GM18951 (cell line): ENCODE data around the gene PTPRD.

ENCODE experiments used
- POLR2A ChIP-seq: IDR thresholded peaks from 4 replicates; pipeline ENCODE4 v1.6.1; 2011; ENCODE audit warnings: mild to moderate bottlenecking; ENCODE audit not compliant: insufficient read length, insufficient read depth; ENCODE audit errors: extremely low read depth
- in situ Hi-C: fragments of 300-500 bp; cut with MboI; formaldehyde crosslinking; loops from one replicate; pipeline ENCODE4 v1.12.0; 2022; ENCODE audit warnings: low sequenced_read_pairs, mixed read lengths, inconsistent platforms; ENCODE audit not compliant: unreplicated experiment

PTPRD gene

GRCh38 chr9:9783211-9783610 lies 829.6 kb downstream of the PTPRD start:
- no peak for TF ChIP-seq POLR2A
- in situ Hi-C loops, result no loop called here

GRCh38 chr9:9778293-9778692 lies 834.5 kb downstream of the PTPRD start:
- TF ChIP-seq POLR2A, result no peak
- in situ Hi-C loops, result no loop called here

- in situ Hi-C loops, result no loop called here
- TF ChIP-seq POLR2A, result no peak
Measured at GRCh38 chr9:9774471-9774870, 838.3 kb downstream of the PTPRD start.

GRCh38 chr9:9771314-9771713 lies 841.5 kb downstream of the PTPRD start:
- in situ Hi-C loops, result no loop called here

GRCh38 chr9:9764821-9765220 lies 848.0 kb downstream of the PTPRD start:
- no peak for TF ChIP-seq POLR2A
- in situ Hi-C loops, result no loop called here

More at GRCh38 chr9:9771314-9771713, 841.5 kb downstream of the PTPRD start:
- TF ChIP-seq POLR2A, result no peak

GRCh38 chr9:9754186-9754585 lies 858.6 kb downstream of the PTPRD start:
- in situ Hi-C loops, result no loop called here
- TF ChIP-seq POLR2A, result no peak

- in situ Hi-C loops, result no loop called here
Measured at GRCh38 chr9:9753266-9753665, 859.5 kb downstream of the PTPRD start.

GRCh38 chr9:9752722-9753121 lies 860.1 kb downstream of the PTPRD start:
- no peak for TF ChIP-seq POLR2A
- in situ Hi-C loops, result no loop called here

More at GRCh38 chr9:9753266-9753665, 859.5 kb downstream of the PTPRD start:
- TF ChIP-seq POLR2A, result no peak

GRCh38 chr9:9751996-9752395 lies 860.8 kb downstream of the PTPRD start:
- no peak for TF ChIP-seq POLR2A
- in situ Hi-C loops, result no loop called here

GRCh38 chr9:9750719-9751118 lies 862.1 kb downstream of the PTPRD start:
- in situ Hi-C loops, result no loop called here
- no peak for TF ChIP-seq POLR2A

GRCh38 chr9:9749591-9749990 lies 863.2 kb downstream of the PTPRD start:
- in situ Hi-C loops, result no loop called here
- TF ChIP-seq POLR2A, result no peak

- in situ Hi-C loops, result no loop called here
- no peak for TF ChIP-seq POLR2A
Measured at GRCh38 chr9:9747787-9748186, 865.0 kb downstream of the PTPRD start.

GRCh38 chr9:9746826-9747225 lies 866.0 kb downstream of the PTPRD start:
- no peak for TF ChIP-seq POLR2A
- in situ Hi-C loops, result no loop called here

- in situ Hi-C loops, result no loop called here
- TF ChIP-seq POLR2A, result no peak
Measured at GRCh38 chr9:9743822-9744221, 869.0 kb downstream of the PTPRD start.

- no peak for TF ChIP-seq POLR2A
- in situ Hi-C loops, result no loop called here
Measured at GRCh38 chr9:9730174-9730573, 882.6 kb downstream of the PTPRD start.
